T-cell (primary cell): ENCODE results near the gene HNRNPA0. TPM values are rescaled to one million over a fixed set of nuclear protein-coding genes. Genes with fewer than 3 reads are reported as not detected.

Experiments used
- ATAC-seq, 4 experiments: fragments of 200-7000 bp in 3 of 4; fragments of 150-1000 bp in 1 of 4; cut with Tn5 transposase; replicated peaks in 1 of 4; 1 replicate in 3 of 4; 2 replicates in 1 of 4; pipeline ENCODE4 v1.10.0; 2021; ENCODE audit warnings: moderate library complexity in 3 of 4, mild to moderate bottlenecking in 2 of 4, moderate number of reproducible peaks in 1 of 4
- CTCF ChIA-PET, 2 donors: fragments of 300-600 bp; sonication (Branson Sonifier 250); formaldehyde crosslinking; loops; one replicate each; lab custom pipeline; 2022; ENCODE audit warnings: antibody characterized with exemption in 2 of 2; lab: Charles Lee
- POLR2A ChIA-PET, 2 donors: fragments of 300-600 bp; sonication (Branson Sonifier 250); formaldehyde crosslinking; loops; one replicate each; lab custom pipeline; 2022; ENCODE audit warnings: antibody characterized with exemption in 2 of 2; lab: Charles Lee
- DNase-seq, 35 experiments: peaks; one replicate each; pipeline versions ENCODE4 v3.0.0 to v3.0.0-alpha.2; 2013 to 2023
- H3K27ac ChIP-seq: one replicate; pipeline ENCODE4 v1.5.1; 2013; ENCODE audit warnings: low read length
- H3K27me3 ChIP-seq, 2 experiments: replicated peaks in 1 of 2; 1 replicate in 1 of 2; 2 replicates in 1 of 2; pipeline versions ENCODE4 v1.6.1 to v1.7.0; 2013; ENCODE audit warnings: low read length in 1 of 2, mixed read lengths in 1 of 2; ENCODE audit not compliant: control insufficient read depth in 2 of 2, insufficient read depth in 2 of 2; ENCODE audit errors: extremely low read depth in 1 of 2
- H3K36me3 ChIP-seq, 2 donors: 1 replicate in 1 of 2; 2 replicates in 1 of 2; pipeline versions ENCODE4 v1.6.1 to v1.7.0; 2013; ENCODE audit warnings: low read length in 1 of 2; ENCODE audit not compliant: control insufficient read depth in 2 of 2, insufficient read depth in 1 of 2; ENCODE audit errors: extremely low read depth in 1 of 2
- H3K4me1 ChIP-seq, 2 experiments: 1 replicate in 1 of 2; 2 replicates in 1 of 2; pipeline versions ENCODE4 v1.6.1 to v1.7.0; 2013; ENCODE audit warnings: low read length in 2 of 2, mixed read lengths in 1 of 2; ENCODE audit not compliant: insufficient read depth in 2 of 2, control insufficient read depth in 1 of 2; ENCODE audit errors: extremely low read depth in 1 of 2
- H3K4me3 ChIP-seq, 2 donors: 1 replicate in 1 of 2; 2 replicates in 1 of 2; pipeline versions ENCODE4 v1.5.1 to v1.7.0; 2013; ENCODE audit warnings: mild to moderate bottlenecking in 2 of 2, low read length in 1 of 2, moderate library complexity in 1 of 2; ENCODE audit not compliant: control insufficient read depth in 1 of 2; ENCODE audit errors: extremely low read depth in 1 of 2
- H3K9me3 ChIP-seq: 2 replicates; pipeline ENCODE4 v1.7.0; 2013
- H3K27ac Mint-ChIP-seq, 2 donors: one replicate each; pipeline ENCODE4 v1.8.0; 2020 to 2021; ENCODE audit warnings: mild to moderate bottlenecking in 2 of 2, mixed read lengths in 2 of 2
- H3K27me3 Mint-ChIP-seq, 2 donors: one replicate each; pipeline ENCODE4 v1.8.0; 2021 to 2022; ENCODE audit warnings: mixed read lengths in 2 of 2
- H3K36me3 Mint-ChIP-seq: one replicate; pipeline ENCODE4 v1.8.0; 2021; ENCODE audit warnings: mixed read lengths
- H3K4me1 Mint-ChIP-seq, 3 donors: one replicate each; pipeline ENCODE4 v1.8.0; 2020 to 2022; ENCODE audit warnings: mixed read lengths in 3 of 3, mild to moderate bottlenecking in 1 of 3
- H3K4me3 Mint-ChIP-seq, 3 donors: one replicate each; pipeline ENCODE4 v1.8.0; 2020 to 2022; ENCODE audit warnings: mild to moderate bottlenecking in 3 of 3, mixed read lengths in 3 of 3, moderate library complexity in 3 of 3
- H3K9me3 Mint-ChIP-seq, 3 donors: one replicate each; pipeline ENCODE4 v1.8.0; 2020 to 2022; ENCODE audit warnings: mixed read lengths in 3 of 3
- WGBS: methylation state at CpG from one replicate; pipeline ENCODE4 v1.1.5; 2013; ENCODE audit warnings: missing lambda C conversion rate; ENCODE audit not compliant: insufficient coverage; 5-methylcytosine and 5-hydroxymethylcytosine counted together
- total RNA-seq, 35 experiments: library from RNA in 6 of 35; stranded (reverse) in 6 of 35; fragments of 120-200 nt in 1 of 35; gene quantifications; one replicate each; pipeline versions ENCODE4 v1.2.1 to v1.2.4 and lab custom pipeline; 2013 to 2026

Gene HNRNPA0
- total RNA-seq, 5 donors from 2014 or later (not counting 1 experiment from before 2014, with no cell fraction given) = 30.3 to 41.4 (median 32.7) TPM

DNA sequence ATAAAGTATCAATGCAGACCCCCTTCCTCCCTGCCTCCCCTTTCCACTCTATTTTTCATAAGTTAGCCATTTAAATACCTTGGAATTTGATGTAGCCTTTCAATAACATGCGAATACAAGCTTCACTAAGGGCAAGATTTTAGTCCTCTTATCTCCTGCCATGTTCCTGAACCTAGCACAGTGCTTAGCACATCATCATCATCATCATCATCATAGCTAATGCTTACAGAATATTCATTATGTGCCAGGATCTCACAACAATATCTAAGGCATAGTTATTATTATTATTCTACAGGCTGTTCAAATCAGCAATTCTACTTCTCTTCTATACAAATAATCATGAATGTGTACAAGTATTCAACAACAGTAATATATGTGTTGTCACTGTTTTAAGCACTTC lies 38.7 kb downstream of the HNRNPA0 start:
- peaks cover 6 to 9% of the 10 kb centered on the region in 2 donors for H3K36me3 ChIP-seq
- H3K4me3 ChIP-seq = no peak overlapping the region
- WGBS = 100% methylated on average over 1 of the region's 1 CpG
- DNase-seq (no peak), ATAC-seq (no peak)
- Mint-ChIP-seq H3K9me3 (peaks cover 5 to 15% (median 13%) of the 10 kb centered on the region in 3 donors), H3K36me3 (peaks cover 62% of the 10 kb centered on the region), H3K27ac (no peak overlapping the region), H3K27me3 (no peaks in the 10 kb centered on the region), H3K4me1 (peaks cover 0 to 4% (median 0%) of the 10 kb centered on the region in 3 donors), H3K4me3 (no peak overlapping the region)
- H3K27me3 ChIP-seq = no peaks in the 10 kb centered on the region
- peaks cover 3% of the 10 kb centered on the region for H3K9me3 ChIP-seq
- H3K4me1 ChIP-seq = no peaks in the 10 kb centered on the region
- no peak overlapping the region for H3K27ac ChIP-seq
- POLR2A ChIA-PET = no interaction called here
- CTCF ChIA-PET = no interaction called here

DNA sequence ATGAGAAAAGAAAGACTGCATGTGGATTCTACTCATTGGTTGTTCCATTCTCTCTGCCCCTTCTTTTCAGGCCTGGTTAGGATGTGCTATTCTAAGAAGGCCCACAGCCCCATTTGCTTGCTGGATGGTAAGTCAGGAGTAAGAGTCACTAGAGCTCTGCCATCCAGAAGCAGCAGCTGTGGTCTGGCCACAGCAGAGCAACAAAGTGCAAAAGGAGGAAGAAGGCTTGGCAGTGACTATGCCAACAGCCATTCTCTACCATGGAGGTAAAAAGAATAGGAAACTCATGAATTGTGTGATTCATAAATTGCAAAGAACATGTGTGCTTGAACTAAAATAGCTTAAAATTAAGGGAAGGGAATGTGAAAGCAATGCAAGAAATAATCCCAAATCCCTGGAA lies 39.2 kb downstream of the HNRNPA0 start:
- no peaks in the 10 kb centered on the region for H3K27me3 Mint-ChIP-seq
- no peak for ATAC-seq
- peaks cover 3% of the 10 kb centered on the region for H3K9me3 ChIP-seq
- H3K27me3 ChIP-seq = no peaks in the 10 kb centered on the region
- ChIA-PET POLR2A (no interaction called here), CTCF (no interaction called here)
- no peak overlapping the region for H3K27ac ChIP-seq
- H3K4me3 ChIP-seq = no peak overlapping the region
- peaks cover 2 to 7% of the 10 kb centered on the region in 2 donors for H3K36me3 ChIP-seq
- H3K36me3 Mint-ChIP-seq = peaks cover 62% of the 10 kb centered on the region
- peaks cover 0 to 4% (median 0%) of the 10 kb centered on the region in 3 donors for H3K4me1 Mint-ChIP-seq
- no peak overlapping the region for H3K4me3 Mint-ChIP-seq
- H3K27ac Mint-ChIP-seq = peak overlapping the region in 1 of 2 donors; percentile 19
- DNase-seq = no peak
- H3K4me1 ChIP-seq = no peaks in the 10 kb centered on the region
- H3K9me3 Mint-ChIP-seq = peaks cover 5 to 15% (median 13%) of the 10 kb centered on the region in 3 donors

DNA sequence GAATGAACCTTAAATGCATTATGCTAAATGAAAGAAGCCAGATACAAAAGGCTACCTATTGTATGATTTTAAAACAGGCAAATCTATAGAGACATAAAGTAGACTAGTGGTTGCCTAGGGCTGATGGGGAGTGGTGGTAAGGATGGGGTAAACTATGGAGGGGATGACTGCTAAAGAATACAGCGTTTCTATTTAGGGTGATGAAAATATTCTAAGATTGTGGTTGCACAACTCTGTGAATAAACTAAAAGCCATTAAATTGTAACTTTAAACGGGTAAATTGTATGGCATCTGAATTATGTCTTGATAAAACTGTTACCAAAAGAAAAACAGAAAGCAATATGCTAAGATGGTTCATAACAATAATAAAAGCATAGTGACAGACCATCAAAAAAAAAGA lies 39.7 kb downstream of the HNRNPA0 start:
- H3K4me3 ChIP-seq = no peak overlapping the region
- H3K4me1 Mint-ChIP-seq = peaks cover 0 to 4% (median 0%) of the 10 kb centered on the region in 3 donors
- H3K27me3 Mint-ChIP-seq = no peaks in the 10 kb centered on the region
- ATAC-seq = no peak
- H3K9me3 Mint-ChIP-seq = peaks cover 5 to 15% (median 13%) of the 10 kb centered on the region in 3 donors
- ChIA-PET CTCF (no interaction called here), POLR2A (no interaction called here)
- H3K27ac ChIP-seq = no peak overlapping the region
- H3K4me1 ChIP-seq = no peaks in the 10 kb centered on the region
- H3K27me3 ChIP-seq = no peaks in the 10 kb centered on the region
- H3K36me3 Mint-ChIP-seq = peaks cover 65% of the 10 kb centered on the region
- peaks cover 3% of the 10 kb centered on the region for H3K9me3 ChIP-seq
- no peak overlapping the region for H3K4me3 Mint-ChIP-seq
- no peak for DNase-seq
- peaks cover 6 to 10% of the 10 kb centered on the region in 2 donors for H3K36me3 ChIP-seq
- peak overlapping the region in 1 of 2 donors; percentile 19 for H3K27ac Mint-ChIP-seq
- no CpG with 5 or more reads among the region's 2 CpGs for WGBS

DNA sequence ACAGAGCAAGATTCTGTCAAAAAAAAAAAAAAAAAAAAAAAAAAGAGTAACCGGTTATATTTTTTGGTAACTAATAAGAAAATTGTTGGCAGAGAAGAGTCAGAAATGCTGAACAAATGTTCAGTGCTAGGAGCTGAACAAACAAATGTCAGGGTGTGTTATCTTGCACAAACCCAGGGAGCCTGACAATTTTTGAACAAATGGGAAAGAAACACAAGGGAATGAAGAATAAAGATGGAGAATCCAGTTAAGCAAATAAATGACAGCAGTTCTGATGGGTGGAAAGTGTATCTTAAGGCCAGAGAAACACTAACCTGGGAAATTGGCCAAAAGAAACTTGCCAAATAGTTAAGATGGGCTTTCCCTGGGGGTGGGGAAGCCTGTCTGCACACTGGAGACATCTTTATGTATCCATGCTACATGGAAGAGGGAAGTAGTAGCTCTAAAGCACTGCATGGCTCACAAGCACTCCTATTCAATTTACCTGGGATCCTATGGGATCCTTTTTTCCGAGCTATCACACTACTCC lies 42.0 kb downstream of the HNRNPA0 start:
- H3K27ac ChIP-seq = no peak overlapping the region
- no CpG with 5 or more reads among the region's 2 CpGs for WGBS
- ATAC-seq (no peak), DNase-seq (no peak)
- Mint-ChIP-seq H3K4me1 (peaks cover 0 to 11% (median 0%) of the 10 kb centered on the region in 3 donors), H3K4me3 (no peak overlapping the region), H3K27ac (no peak overlapping the region), H3K27me3 (no peaks in the 10 kb centered on the region), H3K36me3 (peaks cover 67% of the 10 kb centered on the region), H3K9me3 (peaks cover 5 to 15% (median 13%) of the 10 kb centered on the region in 3 donors)
- no peak overlapping the region for H3K4me3 ChIP-seq
- peaks cover 18 to 20% of the 10 kb centered on the region in 2 donors for H3K36me3 ChIP-seq
- H3K4me1 ChIP-seq = peaks cover 0 to 2% of the 10 kb centered on the region in 2 experiments
- H3K27me3 ChIP-seq = no peaks in the 10 kb centered on the region
- CTCF ChIA-PET = interaction anchor here in 1 of 2 donors (0.7 to 0.9 kb wide), 2 partner anchors 13 to 51 kb away, joined by 3 to 5 read pairs; no protein-coding TSS in a partner anchor
- POLR2A ChIA-PET = no interaction called here
- H3K9me3 ChIP-seq = peaks cover 3% of the 10 kb centered on the region

DNA sequence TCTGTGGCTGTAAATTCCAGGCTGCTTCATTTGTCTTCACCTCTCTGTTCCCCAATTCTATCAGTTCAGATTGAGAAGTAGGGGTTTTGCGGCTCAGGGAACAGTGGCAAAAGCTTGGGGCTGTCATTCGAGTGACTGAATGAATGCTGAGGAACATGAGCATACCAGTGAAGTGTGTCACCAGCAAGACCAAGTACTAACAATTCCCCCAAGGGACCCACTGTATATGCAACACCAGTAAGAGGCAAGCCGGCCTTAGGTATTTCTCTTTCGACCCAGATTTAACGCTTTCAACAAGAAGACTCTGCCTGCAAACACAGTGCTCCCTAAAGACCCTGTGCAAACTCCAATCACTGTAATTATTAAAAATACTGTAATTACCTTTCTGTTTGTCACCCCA lies 44.1 kb downstream of the HNRNPA0 start:
- POLR2A ChIA-PET = no interaction called here
- H3K27ac Mint-ChIP-seq = no peak overlapping the region
- H3K27ac ChIP-seq = no peak overlapping the region
- H3K27me3 Mint-ChIP-seq = no peaks in the 10 kb centered on the region
- no peak overlapping the region for H3K4me3 Mint-ChIP-seq
- CTCF ChIA-PET = no interaction called here
- WGBS = no CpG with 5 or more reads among the region's 5 CpGs
- H3K36me3 ChIP-seq = peaks cover 11 to 20% of the 10 kb centered on the region in 2 donors
- peaks cover 71% of the 10 kb centered on the region for H3K36me3 Mint-ChIP-seq
- peaks cover 3% of the 10 kb centered on the region for H3K9me3 ChIP-seq
- H3K4me1 Mint-ChIP-seq = peaks cover 0 to 11% (median 0%) of the 10 kb centered on the region in 3 donors
- no peak overlapping the region for H3K4me3 ChIP-seq
- H3K9me3 Mint-ChIP-seq = peaks cover 5 to 15% (median 13%) of the 10 kb centered on the region in 3 donors
- ATAC-seq (no peak), DNase-seq (no peak)
- H3K27me3 ChIP-seq = no peaks in the 10 kb centered on the region
- H3K4me1 ChIP-seq = peaks cover 0 to 2% of the 10 kb centered on the region in 2 experiments

DNA sequence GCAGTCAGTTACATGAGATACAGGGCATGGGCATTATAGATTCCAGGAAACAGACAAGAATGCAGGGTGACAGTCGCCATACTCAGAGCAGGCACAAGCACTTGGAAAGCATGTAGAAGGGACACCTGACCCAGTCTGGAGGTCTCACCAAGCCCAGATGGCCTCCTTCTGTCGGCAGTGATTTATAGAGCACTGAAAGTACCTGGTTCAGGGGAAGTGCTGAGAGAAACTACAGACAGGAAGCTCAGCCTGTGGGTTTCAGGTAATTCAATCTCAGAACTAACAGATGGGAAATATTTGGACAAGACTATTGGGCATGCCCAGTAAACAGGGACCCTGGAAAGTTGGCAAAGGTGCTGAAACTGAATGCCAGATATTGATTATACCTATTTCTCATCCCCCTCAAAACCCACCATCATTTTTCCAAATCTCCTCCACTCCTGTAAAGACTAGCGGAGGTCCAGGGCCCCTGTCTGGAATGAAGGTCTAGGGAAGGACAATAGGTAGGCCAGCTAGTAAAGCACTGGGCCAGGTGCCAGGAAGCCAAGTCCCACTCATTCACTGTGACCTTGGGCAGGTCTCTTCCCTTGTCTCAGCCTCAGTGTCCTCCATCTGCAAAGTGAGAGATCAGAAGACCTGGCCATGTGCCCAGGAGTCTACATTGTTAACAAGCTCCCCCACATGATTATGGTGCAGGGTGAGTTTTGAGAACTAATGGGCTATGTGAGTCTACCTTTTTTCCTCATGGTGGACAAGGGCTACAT lies 45.2 kb downstream of the HNRNPA0 start:
- Histone ChIP-seq H3K4me3 (no peak overlapping the region), H3K4me1 (peaks cover 0 to 2% of the 10 kb centered on the region in 2 experiments), H3K36me3 (peaks cover 11 to 20% of the 10 kb centered on the region in 2 donors), H3K27me3 (no peaks in the 10 kb centered on the region), H3K9me3 (peaks cover 3% of the 10 kb centered on the region), H3K27ac (no peak overlapping the region)
- CTCF ChIA-PET = interaction anchor here in 1 of 2 donors (0.6 kb wide), 1 partner anchor 412 kb away, joined by 3 read pairs; no protein-coding TSS in a partner anchor
- Mint-ChIP-seq H3K36me3 (peaks cover 69% of the 10 kb centered on the region), H3K4me1 (peaks cover 0 to 7% (median 0%) of the 10 kb centered on the region in 3 donors), H3K4me3 (no peak overlapping the region), H3K27ac (peak overlapping the region in 1 of 2 donors; percentile 24), H3K9me3 (peaks cover 0 to 8% (median 5%) of the 10 kb centered on the region in 3 donors), H3K27me3 (no peaks in the 10 kb centered on the region)
- 86% methylated on average over 2 of the region's 3 CpGs for WGBS
- POLR2A ChIA-PET = no interaction called here
- ATAC-seq = no peak
- DNase-seq = no peak
